SU-DHL-6 (cell line): Measurements from ENCODE around the gene RPS6KL1.

Experiments
- H2AFZ ChIP-seq: fragments of 200-600 bp; sonication (generic); 2 replicates; pipeline ENCODE4 v1.6.1; 2014; ENCODE audit warnings: low read depth, mild to moderate bottlenecking, moderate library complexity, mixed read lengths, antibody characterized with exemption, low read length; ENCODE audit not compliant: severe bottlenecking
- H3F3A ChIP-seq: fragments of 200-600 bp; shearing (Covaris generic); 2 replicates; pipeline ENCODE4 v1.6.0; 2016; ENCODE audit warnings: antibody characterized with exemption, mild to moderate bottlenecking; ENCODE audit not compliant: insufficient read depth
- H3K27ac ChIP-seq: fragments of 200-600 bp; sonication (generic); 2 replicates; pipeline ENCODE4 v1.5.1; 2016; ENCODE audit warnings: low read depth, mild to moderate bottlenecking, low read length, moderate library complexity, mixed read lengths
- H3K27me3 ChIP-seq: fragments of 200-600 bp; sonication (generic), shearing (Covaris generic); 2 replicates; pipeline ENCODE4 v1.6.0; 2014; ENCODE audit warnings: mild to moderate bottlenecking, low read length
- H3K36me3 ChIP-seq: fragments of 200-600 bp; sonication (generic); 2 replicates; pipeline ENCODE4 v1.6.1; 2014; ENCODE audit warnings: mild to moderate bottlenecking, low read length, mixed read lengths
- H3K4me2 ChIP-seq: fragments of 300-600, 200-600 bp; shearing (Covaris generic), sonication (generic); 2 replicates; pipeline ENCODE4 v1.6.0; 2014; ENCODE audit warnings: low read length, low read depth, mild to moderate bottlenecking; ENCODE audit not compliant: poor library complexity, severe bottlenecking
- H3K4me3 ChIP-seq: fragments of 200-600 bp; sonication (generic); 2 replicates; pipeline ENCODE4 v1.5.1; 2014; ENCODE audit warnings: antibody characterized with exemption, low read length, mild to moderate bottlenecking, mixed read lengths; ENCODE audit not compliant: insufficient read depth, poor library complexity, severe bottlenecking
- H3K79me2 ChIP-seq: fragments of 200-600 bp; sonication (generic); 2 replicates; pipeline ENCODE4 v1.6.1; 2014; ENCODE audit warnings: mild to moderate bottlenecking, low read length, moderate library complexity; ENCODE audit not compliant: insufficient read depth
- H3K9ac ChIP-seq: fragments of 200-600 bp; sonication (generic); 2 replicates; pipeline ENCODE4 v1.7.0; 2014; ENCODE audit warnings: mild to moderate bottlenecking, low read length
- H3K9me2 ChIP-seq: fragments of 200-600 bp; sonication (generic); replicated peaks from 2 replicates; pipeline ENCODE4 v1.6.1; 2014; ENCODE audit warnings: low read length; ENCODE audit not compliant: insufficient read depth
- H3K9me3 ChIP-seq: fragments of 200-600 bp; sonication (generic); 2 replicates; pipeline ENCODE4 v1.6.1; 2014; ENCODE audit warnings: low read length, mixed read lengths; ENCODE audit not compliant: insufficient read depth
- H4K20me1 ChIP-seq: fragments of 200-600 bp; sonication (generic); 2 replicates; pipeline ENCODE4 v1.6.1; 2014; ENCODE audit warnings: low read depth, mild to moderate bottlenecking, antibody characterized with exemption, low read length, moderate library complexity, mixed read lengths
- EZH2phosphoT487 ChIP-seq: fragments of 200-600 bp; sonication (generic), shearing (Covaris generic); conservative IDR thresholded peaks from 2 replicates; pipeline ENCODE4 v1.6.1; 2018; ENCODE audit warnings: mild to moderate bottlenecking, antibody characterized with exemption, low read length, moderate library complexity, mixed read lengths
- TF ChIP-seq, protein P1 (sequence below): fragments of 200-600 bp; sonication (generic); IDR thresholded peaks from one replicate; pipeline ENCODE4 v1.5.1; 2017; ENCODE audit warnings: antibody characterized with exemption, mild to moderate bottlenecking, low read length, moderate library complexity; ENCODE audit not compliant: insufficient read depth, poor library complexity, severe bottlenecking

RPS6KL1 gene

DNA sequence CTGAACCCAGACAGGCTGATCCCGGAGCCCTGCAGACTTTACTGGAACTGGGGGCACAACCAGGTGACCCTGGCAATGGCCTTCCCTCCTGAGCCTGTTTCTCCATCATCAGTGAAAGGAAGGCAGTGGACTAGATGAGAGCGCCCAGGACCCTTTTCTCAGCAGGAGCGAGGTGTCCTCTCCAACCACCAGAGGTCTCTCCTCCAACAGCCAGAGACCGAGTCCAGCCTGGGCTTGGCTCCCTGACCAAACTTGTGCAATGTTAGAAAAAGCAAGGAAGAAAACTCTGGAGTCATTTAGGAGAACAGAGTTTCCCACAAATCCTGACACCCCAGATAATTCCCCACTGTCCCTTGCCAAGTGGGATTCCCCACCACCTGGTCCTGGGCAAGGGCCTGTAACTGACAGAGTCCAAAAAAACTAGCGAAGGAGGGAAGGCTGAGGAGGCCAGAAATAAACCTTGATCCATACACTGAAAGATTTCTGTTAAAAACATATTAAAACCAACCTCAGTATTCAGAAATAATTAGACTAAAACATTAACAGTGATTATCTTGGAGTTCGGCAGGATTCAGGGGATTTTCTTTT lies 9.0 kb downstream of the RPS6KL1 start:
- Histone ChIP-seq H3K9ac (no peak overlapping the region), H3K27me3 (no peaks in the 10 kb centered on the region), H3K4me2 (no peak overlapping the region), H3K9me3 (no peaks in the 10 kb centered on the region), H3K9me2 (no peaks in the 10 kb centered on the region), H3K36me3 (no peaks in the 10 kb centered on the region), H3K4me3 (no peak overlapping the region), H3K79me2 (no peaks in the 10 kb centered on the region), H4K20me1 (no peaks in the 10 kb centered on the region), H2AFZ (no peak overlapping the region), H3F3A (no peaks in the 10 kb centered on the region), H3K27ac (no peak overlapping the region)
- no peak for TF ChIP-seq EZH2phosphoT487
- TF ChIP-seq, protein P1, sequence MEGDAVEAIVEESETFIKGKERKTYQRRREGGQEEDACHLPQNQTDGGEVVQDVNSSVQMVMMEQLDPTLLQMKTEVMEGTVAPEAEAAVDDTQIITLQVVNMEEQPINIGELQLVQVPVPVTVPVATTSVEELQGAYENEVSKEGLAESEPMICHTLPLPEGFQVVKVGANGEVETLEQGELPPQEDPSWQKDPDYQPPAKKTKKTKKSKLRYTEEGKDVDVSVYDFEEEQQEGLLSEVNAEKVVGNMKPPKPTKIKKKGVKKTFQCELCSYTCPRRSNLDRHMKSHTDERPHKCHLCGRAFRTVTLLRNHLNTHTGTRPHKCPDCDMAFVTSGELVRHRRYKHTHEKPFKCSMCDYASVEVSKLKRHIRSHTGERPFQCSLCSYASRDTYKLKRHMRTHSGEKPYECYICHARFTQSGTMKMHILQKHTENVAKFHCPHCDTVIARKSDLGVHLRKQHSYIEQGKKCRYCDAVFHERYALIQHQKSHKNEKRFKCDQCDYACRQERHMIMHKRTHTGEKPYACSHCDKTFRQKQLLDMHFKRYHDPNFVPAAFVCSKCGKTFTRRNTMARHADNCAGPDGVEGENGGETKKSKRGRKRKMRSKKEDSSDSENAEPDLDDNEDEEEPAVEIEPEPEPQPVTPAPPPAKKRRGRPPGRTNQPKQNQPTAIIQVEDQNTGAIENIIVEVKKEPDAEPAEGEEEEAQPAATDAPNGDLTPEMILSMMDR: peak; percentile 47

DNA sequence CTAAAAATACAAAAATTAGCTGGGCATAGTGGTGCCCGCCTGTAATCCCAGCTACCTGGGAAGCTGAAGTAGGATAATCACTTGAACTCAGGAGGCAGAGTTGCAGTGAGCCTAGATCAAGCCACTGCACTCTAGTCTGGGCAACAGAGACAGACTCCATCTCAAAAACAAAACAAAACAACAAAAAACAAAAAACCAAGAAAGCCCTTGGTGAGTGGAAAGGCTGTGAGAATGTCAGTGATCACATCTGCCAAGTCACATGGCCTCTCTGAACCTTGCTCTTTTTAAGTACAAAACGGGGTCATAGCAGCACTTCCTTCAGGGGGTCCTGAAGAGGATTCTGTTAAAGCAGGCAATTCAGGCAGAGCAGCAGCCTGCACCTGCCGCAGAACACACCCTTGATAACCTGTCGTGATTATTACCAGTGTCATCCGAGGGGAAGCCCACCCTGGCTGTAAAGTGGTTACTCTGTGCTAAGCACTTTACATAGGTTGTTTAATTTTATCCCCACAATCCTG lies 9.6 kb downstream of the RPS6KL1 start:
- no peaks in the 10 kb centered on the region for H4K20me1 ChIP-seq
- no peak overlapping the region for H2AFZ ChIP-seq
- no peaks in the 10 kb centered on the region for H3K9me3 ChIP-seq
- no peaks in the 10 kb centered on the region for H3K27me3 ChIP-seq
- H3K27ac ChIP-seq: no peak overlapping the region
- H3K4me2 ChIP-seq: no peak overlapping the region
- H3K79me2 ChIP-seq: no peaks in the 10 kb centered on the region
- H3F3A ChIP-seq: no peaks in the 10 kb centered on the region
- H3K36me3 ChIP-seq: no peaks in the 10 kb centered on the region
- H3K9ac ChIP-seq: no peak overlapping the region
- no peak for TF ChIP-seq EZH2phosphoT487
- TF ChIP-seq, protein P1: no peak
- no peak overlapping the region for H3K4me3 ChIP-seq
- H3K9me2 ChIP-seq: no peaks in the 10 kb centered on the region

DNA sequence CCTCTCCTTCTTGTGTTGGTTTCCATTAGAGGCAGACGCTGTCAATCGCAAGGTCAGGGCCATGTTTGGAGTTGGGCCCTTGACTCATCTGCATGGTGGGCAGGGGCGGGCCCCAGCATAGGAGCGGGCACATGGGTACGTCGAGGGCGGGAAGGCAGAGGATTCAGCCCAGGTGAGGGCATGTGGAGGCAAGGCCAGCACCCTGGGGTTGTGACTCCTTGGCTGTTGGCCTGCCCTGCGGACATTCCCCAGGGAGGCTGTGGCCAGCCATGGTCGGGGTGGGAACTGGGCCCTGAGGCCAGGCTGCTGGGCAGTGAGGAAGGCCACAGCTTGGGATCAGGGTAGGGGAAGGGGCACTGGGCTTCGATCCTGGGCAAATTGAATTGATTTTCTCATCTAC lies 10.3 kb downstream of the RPS6KL1 start:
- no peak overlapping the region for H3K4me2 ChIP-seq
- no peaks in the 10 kb centered on the region for H3K27me3 ChIP-seq
- TF ChIP-seq EZH2phosphoT487: no peak
- TF ChIP-seq, protein P1: no peak
- H4K20me1 ChIP-seq: no peaks in the 10 kb centered on the region
- H3K79me2 ChIP-seq: no peaks in the 10 kb centered on the region
- no peak overlapping the region for H3K9ac ChIP-seq
- H3K4me3 ChIP-seq: no peak overlapping the region
- no peaks in the 10 kb centered on the region for H3K9me3 ChIP-seq
- no peak overlapping the region for H2AFZ ChIP-seq
- H3K9me2 ChIP-seq: no peaks in the 10 kb centered on the region
- H3K27ac ChIP-seq: no peak overlapping the region
- no peaks in the 10 kb centered on the region for H3F3A ChIP-seq
- no peaks in the 10 kb centered on the region for H3K36me3 ChIP-seq
